ENCODE data around the gene USPL1. TPM values are rescaled to one million over a fixed set of nuclear protein-coding genes. Genes with fewer than 3 reads are reported as not detected.
"Not testable (repeated sequence)": the region's sequence is repeated elsewhere in the genome, so short reads cannot be mapped to it uniquely, and the experiment has no call there.

The USPL1 gene
- total and polyA plus RNA-seq, 2 experiments from 2014 or later = 10.0 to 13.0 TPM

DNA sequence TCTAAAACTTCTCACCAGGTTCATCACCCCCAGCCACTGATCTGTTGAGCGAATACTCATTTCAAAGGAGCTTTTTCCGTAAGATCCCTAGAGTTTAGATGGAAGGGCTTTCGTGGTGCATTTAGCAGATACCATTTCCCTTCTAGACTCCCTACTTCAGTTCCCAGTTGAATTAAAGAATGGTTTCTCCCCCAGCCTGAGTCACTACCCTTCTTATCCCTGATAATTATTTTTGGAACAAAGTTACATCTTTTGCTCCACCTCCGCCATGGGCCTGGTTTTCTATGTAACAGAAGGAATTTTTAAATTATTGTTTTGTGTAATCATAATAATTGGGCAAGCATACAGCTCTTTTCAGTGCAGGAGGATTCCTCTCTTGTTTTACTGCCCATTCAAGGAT, 22.0 kb downstream of the USPL1 start:
- Histone ChIP-seq H3K79me2 (ENCODE audit: insufficient read depth) (peaks cover 96% of the 10 kb centered on the region), H3K36me3 (ENCODE audit: low read depth) (peaks cover 33% of the 10 kb centered on the region), H3F3A (ENCODE audit: insufficient read depth) (0 out of 2 replicates have a peak, but pooled peaks cover 5% of the 10 kb centered on the region), H3K4me3 (no peak overlapping the region), H3K27me3 (replicated peaks; ENCODE audit: insufficient read depth) (no peaks in the 10 kb centered on the region), H3K4me1 (ENCODE audit: insufficient read depth) (peaks cover 9% of the 10 kb centered on the region; the same call in 1 of the 2 replicates), H3K9me3 (ENCODE audit: low read depth) (no peaks in the 10 kb centered on the region), H2AFZ (no peak overlapping the region), H3K9ac (no peak overlapping the region), H3K9me2 (ENCODE audit: insufficient read depth) (no peaks in the 10 kb centered on the region), H3K4me2 (ENCODE audit: unreplicated experiment) (no peak overlapping the region), H3K27ac (no peak overlapping the region), H4K20me1 (ENCODE audit: insufficient read depth) (no peaks in the 10 kb centered on the region; the same call in 1 of the 2 replicates)
- peak; percentile 23 for DNase-seq
- TF ChIP-seq EZH2 (IDR thresholded peaks at IDR 0.05; ENCODE audit: insufficient read depth, poor library complexity, severe bottlenecking) (no peak), EZH2phosphoT487 (IDR thresholded peaks at IDR 0.05; ENCODE audit: insufficient read depth, low read depth) (no peak)
- in situ Hi-C loops (cut with MboI) = no loop called here
- WGBS, 2 experiments (ENCODE audit: low coverage in 1 of 2, low lambda C conversion rate in 2 of 2, missing lambda C conversion rate in 2 of 2) = 93 to 94% methylated on average over 4 of the region's 4 CpGs

DNA sequence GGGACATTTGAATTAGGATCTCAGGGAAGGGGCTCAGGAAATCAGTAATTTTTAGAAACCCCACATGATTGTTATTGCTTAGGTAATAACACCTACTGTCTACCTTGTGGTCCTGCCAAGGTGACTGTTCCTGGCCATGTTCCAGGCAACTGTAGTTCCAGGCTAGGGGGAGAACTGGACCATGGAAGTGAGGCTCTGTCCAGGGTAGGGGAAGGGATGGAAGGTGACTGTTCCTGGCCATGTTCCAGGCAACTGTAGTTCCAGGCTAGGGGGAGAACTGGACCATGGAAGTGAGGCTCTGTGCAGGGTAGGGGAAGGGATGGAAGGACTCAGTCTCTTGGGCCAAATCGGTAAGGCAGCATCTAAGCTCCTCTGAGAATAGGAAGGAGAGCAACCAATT, 23.5 kb downstream of the USPL1 start:
- Histone ChIP-seq H3K79me2 (ENCODE audit: insufficient read depth) (peaks cover 95% of the 10 kb centered on the region), H3K36me3 (ENCODE audit: low read depth) (peaks cover 38% of the 10 kb centered on the region)
- H3K9me2 ChIP-seq (ENCODE audit: insufficient read depth); H4K20me1 ChIP-seq (ENCODE audit: insufficient read depth); DNase-seq; in situ Hi-C loops (cut with MboI); H3F3A ChIP-seq (ENCODE audit: insufficient read depth); H3K4me1 ChIP-seq (ENCODE audit: insufficient read depth); H3K4me3 ChIP-seq; H2AFZ ChIP-seq; H3K27ac ChIP-seq; H3K9ac ChIP-seq; H3K27me3 ChIP-seq (replicated peaks; ENCODE audit: insufficient read depth); H3K4me2 ChIP-seq (ENCODE audit: unreplicated experiment); H3K9me3 ChIP-seq (ENCODE audit: low read depth): not testable (repeated sequence)
- 58 to 85% methylated on average over 1 of the region's 1 CpG for WGBS, 2 experiments (ENCODE audit: low coverage in 1 of 2, low lambda C conversion rate in 2 of 2, missing lambda C conversion rate in 2 of 2)

DNA sequence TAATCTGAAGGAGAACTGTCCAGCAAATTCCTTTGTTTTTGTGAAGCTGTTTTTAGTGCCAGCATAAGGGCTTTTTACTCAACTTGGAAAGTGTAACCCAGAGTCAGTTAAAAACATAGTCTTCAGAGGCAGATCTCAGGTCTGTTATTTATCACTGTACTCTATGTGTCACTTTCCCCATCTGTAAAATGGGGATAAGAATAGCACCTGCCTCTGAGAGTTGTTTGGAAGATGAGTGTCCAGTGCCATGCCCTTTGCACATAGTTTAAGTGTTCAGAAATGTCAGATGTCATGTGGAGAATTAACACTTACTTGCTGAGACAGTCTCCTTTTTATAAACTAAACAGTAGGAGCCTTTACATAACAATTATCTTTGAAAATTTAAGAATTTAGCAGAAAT, 27.9 kb downstream of the USPL1 start:
- Histone ChIP-seq H3K27me3 (replicated peaks; ENCODE audit: insufficient read depth) (no peaks in the 10 kb centered on the region), H3K36me3 (ENCODE audit: low read depth) (peaks cover 44% of the 10 kb centered on the region), H2AFZ (no peak overlapping the region), H3K27ac (no peak overlapping the region), H3K4me1 (ENCODE audit: insufficient read depth) (no peaks in the 10 kb centered on the region), H3K79me2 (ENCODE audit: insufficient read depth) (peaks cover 91% of the 10 kb centered on the region), H4K20me1 (ENCODE audit: insufficient read depth) (no peaks in the 10 kb centered on the region), H3K9me3 (ENCODE audit: low read depth) (no peaks in the 10 kb centered on the region), H3K9me2 (ENCODE audit: insufficient read depth) (no peaks in the 10 kb centered on the region), H3K4me3 (no peak overlapping the region), H3K4me2 (ENCODE audit: unreplicated experiment) (no peak overlapping the region), H3F3A (ENCODE audit: insufficient read depth) (no peaks in the 10 kb centered on the region), H3K9ac (no peak overlapping the region)
- in situ Hi-C loops (cut with MboI) = no loop called here
- TF ChIP-seq EZH2 (IDR thresholded peaks at IDR 0.05; ENCODE audit: insufficient read depth, poor library complexity, severe bottlenecking) (no peak), EZH2phosphoT487 (IDR thresholded peaks at IDR 0.05; ENCODE audit: insufficient read depth, low read depth) (no peak)
- no peak for DNase-seq

DNA sequence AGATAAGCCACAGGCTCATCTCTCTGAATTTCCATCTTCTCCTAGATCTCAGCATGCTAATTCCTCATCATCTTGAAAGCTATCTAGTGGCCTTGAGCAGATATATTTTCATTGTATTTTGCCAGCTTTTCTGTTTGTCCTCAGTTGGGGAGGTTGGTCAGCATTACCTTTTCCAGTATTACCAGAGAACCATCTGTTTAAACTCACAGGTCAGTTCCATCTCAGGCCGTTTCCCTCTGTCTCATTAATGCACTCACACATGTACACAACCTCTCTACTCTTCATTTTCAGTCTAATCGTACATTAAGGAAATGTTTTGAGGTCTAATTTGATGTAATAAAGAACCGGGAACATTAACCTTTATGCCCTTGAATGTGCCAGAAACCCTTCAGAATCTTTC, 29.7 kb downstream of the USPL1 start:
- DNase-seq = no peak
- Histone ChIP-seq H4K20me1 (ENCODE audit: insufficient read depth) (no peaks in the 10 kb centered on the region), H3K4me1 (ENCODE audit: insufficient read depth) (no peaks in the 10 kb centered on the region), H3K4me3 (no peak overlapping the region), H3K9ac (no peak overlapping the region), H3K9me2 (ENCODE audit: insufficient read depth) (no peaks in the 10 kb centered on the region), H3K9me3 (ENCODE audit: low read depth) (no peaks in the 10 kb centered on the region), H3F3A (ENCODE audit: insufficient read depth) (peaks cover 6% of the 10 kb centered on the region; the same call in 1 of the 2 replicates), H3K79me2 (ENCODE audit: insufficient read depth) (peaks cover 90% of the 10 kb centered on the region), H3K27ac (no peak overlapping the region), H2AFZ (no peak overlapping the region), H3K4me2 (ENCODE audit: unreplicated experiment) (no peak overlapping the region), H3K36me3 (ENCODE audit: low read depth) (peaks cover 47% of the 10 kb centered on the region), H3K27me3 (replicated peaks; ENCODE audit: insufficient read depth) (no peaks in the 10 kb centered on the region)
- in situ Hi-C loops (cut with MboI) = no loop called here
- TF ChIP-seq EZH2phosphoT487 (IDR thresholded peaks at IDR 0.05; ENCODE audit: insufficient read depth, low read depth) (no peak), EZH2 (IDR thresholded peaks at IDR 0.05; ENCODE audit: insufficient read depth, poor library complexity, severe bottlenecking) (no peak)
- 11 to 17% methylated on average over 3 of the region's 3 CpGs for WGBS, 2 experiments (ENCODE audit: low coverage in 1 of 2, low lambda C conversion rate in 2 of 2, missing lambda C conversion rate in 2 of 2)

- in situ Hi-C loops (cut with MboI) = no loop called here
These were observed 30.3 kb downstream of the USPL1 start for GRCh38 chr13:30647824-30648521.

More at GRCh38 chr13:30647824-30648521, 30.3 kb downstream of the USPL1 start:
- H3K9ac ChIP-seq = no peak overlapping the region
- peaks cover 7% of the 10 kb centered on the region; the same call in 1 of the 2 replicates for H3F3A ChIP-seq (ENCODE audit: insufficient read depth)
- no peak for DNase-seq
- no peak overlapping the region for H3K27ac ChIP-seq
- peaks cover 47% of the 10 kb centered on the region for H3K36me3 ChIP-seq (ENCODE audit: low read depth)
- peaks cover 89% of the 10 kb centered on the region for H3K79me2 ChIP-seq (ENCODE audit: insufficient read depth)
- TF ChIP-seq EZH2 (IDR thresholded peaks at IDR 0.05; ENCODE audit: insufficient read depth, poor library complexity, severe bottlenecking) (no peak), EZH2phosphoT487 (IDR thresholded peaks at IDR 0.05; ENCODE audit: insufficient read depth, low read depth) (no peak)
- H4K20me1 ChIP-seq (ENCODE audit: insufficient read depth) = no peaks in the 10 kb centered on the region
- H3K4me2 ChIP-seq (ENCODE audit: unreplicated experiment) = no peak overlapping the region
- H2AFZ ChIP-seq = no peak overlapping the region
- no peaks in the 10 kb centered on the region for H3K9me3 ChIP-seq (ENCODE audit: low read depth)
- H3K4me1 ChIP-seq (ENCODE audit: insufficient read depth) = no peaks in the 10 kb centered on the region
- no peaks in the 10 kb centered on the region for H3K9me2 ChIP-seq (ENCODE audit: insufficient read depth)
- 70 to 73% methylated on average over 6 of the region's 6 CpGs for WGBS, 2 experiments (ENCODE audit: low coverage in 1 of 2, low lambda C conversion rate in 2 of 2, missing lambda C conversion rate in 2 of 2)
- no peak overlapping the region for H3K4me3 ChIP-seq
- H3K27me3 ChIP-seq (replicated peaks; ENCODE audit: insufficient read depth) = no peaks in the 10 kb centered on the region
